Astrocyte (in vitro differentiated cells and primary cell): ENCODE data around the gene ZFR2. TPM values are rescaled to one million over a fixed set of nuclear protein-coding genes. Genes with fewer than 3 reads are reported as not detected.
"Not testable (repeated sequence)": the region's sequence is repeated elsewhere in the genome, so short reads cannot be mapped to it uniquely, and the experiment has no call there.

Experiments used
- DNase-seq: peaks from one replicate; pipeline ENCODE4 v3.0.0-alpha.2; 2010; ENCODE audit warnings: low read depth
- FAIRE-seq: peaks from 2 replicates; lab custom pipeline; 2011; peaks lifted over from hg19 to GRCh38; lab: Jason Lieb, UNC
- H2AFZ ChIP-seq: 2 replicates; pipeline ENCODE4 v1.6.0; 2012; ENCODE audit warnings: low read depth, low read length, inconsistent platforms
- H3K27ac ChIP-seq: 2 replicates; pipeline ENCODE4 v1.5.1; 2011; ENCODE audit warnings: low read depth, low read length, inconsistent platforms
- H3K27me3 ChIP-seq: 2 replicates; pipeline ENCODE4 v1.6.0; 2011; ENCODE audit warnings: low read length, inconsistent platforms; ENCODE audit not compliant: insufficient read depth
- H3K36me3 ChIP-seq: 2 replicates; pipeline ENCODE4 v1.5.1; 2011; ENCODE audit warnings: low read length, inconsistent platforms; ENCODE audit not compliant: insufficient read depth
- H3K4me1 ChIP-seq: 2 replicates; pipeline ENCODE4 v1.5.1; 2011; ENCODE audit warnings: low read length, inconsistent platforms; ENCODE audit not compliant: insufficient read depth
- H3K4me2 ChIP-seq: 2 replicates; pipeline ENCODE4 v1.6.0; 2012; ENCODE audit warnings: low read length, inconsistent platforms
- H3K4me3 ChIP-seq: 2 replicates; pipeline ENCODE4 v1.5.1; 2011; ENCODE audit warnings: low read depth, mild to moderate bottlenecking, low read length, inconsistent platforms; ENCODE audit not compliant: insufficient read depth
- H3K79me2 ChIP-seq: 2 replicates; pipeline ENCODE4 v1.6.0; 2012; ENCODE audit warnings: mild to moderate bottlenecking, low read length, inconsistent platforms; ENCODE audit not compliant: insufficient read depth
- H3K9ac ChIP-seq: 2 replicates; pipeline ENCODE4 v1.6.0; 2012; ENCODE audit warnings: mild to moderate bottlenecking, low read length, inconsistent platforms
- H3K9me3 ChIP-seq: 2 replicates; pipeline ENCODE4 v1.5.1; 2012; ENCODE audit warnings: low read depth, mild to moderate bottlenecking, low read length, inconsistent platforms; ENCODE audit not compliant: insufficient read depth
- H4K20me1 ChIP-seq: 2 replicates; pipeline ENCODE4 v1.6.0; 2012; ENCODE audit warnings: low read length, inconsistent platforms; ENCODE audit not compliant: insufficient read depth
- H3K27ac Mint-ChIP-seq: one replicate; pipeline ENCODE4 v1.8.0; 2021; ENCODE audit warnings: mild to moderate bottlenecking, mixed read lengths; ENCODE audit not compliant: unreplicated experiment
- H3K27me3 Mint-ChIP-seq: one replicate; pipeline ENCODE4 v1.8.0; 2021; ENCODE audit warnings: low read depth, mixed read lengths; ENCODE audit not compliant: unreplicated experiment
- H3K36me3 Mint-ChIP-seq: one replicate; pipeline ENCODE4 v1.8.0; 2021; ENCODE audit warnings: low read depth, mixed read lengths; ENCODE audit not compliant: unreplicated experiment
- H3K4me1 Mint-ChIP-seq: one replicate; pipeline ENCODE4 v1.8.0; 2021; ENCODE audit warnings: low read depth, mixed read lengths; ENCODE audit not compliant: unreplicated experiment
- H3K4me3 Mint-ChIP-seq: one replicate; pipeline ENCODE4 v1.8.0; 2021; ENCODE audit warnings: mild to moderate bottlenecking, moderate library complexity, mixed read lengths; ENCODE audit not compliant: unreplicated experiment
- H3K9me3 Mint-ChIP-seq: one replicate; pipeline ENCODE4 v1.8.0; 2021; ENCODE audit warnings: mild to moderate bottlenecking, mixed read lengths; ENCODE audit not compliant: unreplicated experiment
- CTCF ChIP-seq: IDR thresholded peaks from 2 replicates; pipeline ENCODE4 v1.5.1; 2011; ENCODE audit warnings: low read depth, mild to moderate bottlenecking, inconsistent platforms, low read length, moderate library complexity; ENCODE audit not compliant: insufficient read depth
- EZH2 ChIP-seq: IDR thresholded peaks from 2 replicates; pipeline ENCODE4 v1.6.1; 2012; ENCODE audit warnings: mild to moderate bottlenecking, low read length, inconsistent platforms; ENCODE audit not compliant: insufficient read depth
- total RNA-seq: library from RNA; stranded (reverse); gene quantifications from 2 replicates; pipeline ENCODE4 v1.2.1, GENCODE V29; 2021

ZFR2 gene
- total RNA-seq, 1 donor from 2014 or later, result 2.0 TPM

DNA sequence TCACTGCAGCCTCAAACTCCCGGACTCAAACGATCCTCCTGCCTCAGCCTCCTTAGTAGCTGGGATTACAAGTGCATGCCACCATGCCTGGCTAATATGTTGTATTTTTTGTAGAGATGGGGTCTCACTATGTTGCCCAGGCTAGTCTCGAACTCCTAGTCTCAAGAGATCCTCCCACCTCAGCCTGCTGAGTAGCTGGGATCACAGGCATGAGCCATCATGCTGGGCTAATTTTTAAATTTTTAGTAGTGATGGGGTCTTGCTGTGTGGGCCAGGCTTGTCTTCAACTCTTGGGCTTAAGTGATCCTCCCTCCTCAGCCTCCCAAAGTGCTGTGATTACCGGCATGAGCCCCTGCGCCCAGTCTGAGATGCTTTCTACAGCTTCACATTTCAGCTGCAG lies 26.9 kb upstream of the ZFR2 start:
- no peak for DNase-seq
- no peak for TF ChIP-seq CTCF
- no peak for TF ChIP-seq EZH2
- Histone ChIP-seq H3K27me3 (no peaks in the 10 kb centered on the region), H3K4me3 (no peak overlapping the region), H3K79me2 (no peaks in the 10 kb centered on the region), H3K9ac (no peak overlapping the region), H3K27ac (no peak overlapping the region), H3K4me2 (no peak overlapping the region), H3K9me3 (no peaks in the 10 kb centered on the region), H3K36me3 (no peaks in the 10 kb centered on the region), H4K20me1 (no peaks in the 10 kb centered on the region), H3K4me1 (no peaks in the 10 kb centered on the region), H2AFZ (no peak overlapping the region)
- Mint-ChIP-seq H3K27me3 (peaks cover 3% of the 10 kb centered on the region), H3K9me3 (no peaks in the 10 kb centered on the region), H3K4me3 (no peak overlapping the region), H3K4me1 (no peaks in the 10 kb centered on the region), H3K36me3 (no peaks in the 10 kb centered on the region), H3K27ac (no peak overlapping the region)
- no peak for FAIRE-seq

GRCh38 chr19:3894959-3895358 lies 26.1 kb upstream of the ZFR2 start:
- not testable (repeated sequence) for DNase-seq, H3K4me1 ChIP-seq, H3K4me2 ChIP-seq, H3K36me3 ChIP-seq, H3K27ac ChIP-seq, H3K4me3 Mint-ChIP-seq, H4K20me1 ChIP-seq, H2AFZ ChIP-seq, FAIRE-seq, H3K36me3 Mint-ChIP-seq, H3K4me1 Mint-ChIP-seq, H3K9me3 ChIP-seq, H3K79me2 ChIP-seq, H3K27me3 ChIP-seq, H3K27ac Mint-ChIP-seq, H3K9me3 Mint-ChIP-seq, H3K4me3 ChIP-seq, H3K9ac ChIP-seq, H3K27me3 Mint-ChIP-seq

DNA sequence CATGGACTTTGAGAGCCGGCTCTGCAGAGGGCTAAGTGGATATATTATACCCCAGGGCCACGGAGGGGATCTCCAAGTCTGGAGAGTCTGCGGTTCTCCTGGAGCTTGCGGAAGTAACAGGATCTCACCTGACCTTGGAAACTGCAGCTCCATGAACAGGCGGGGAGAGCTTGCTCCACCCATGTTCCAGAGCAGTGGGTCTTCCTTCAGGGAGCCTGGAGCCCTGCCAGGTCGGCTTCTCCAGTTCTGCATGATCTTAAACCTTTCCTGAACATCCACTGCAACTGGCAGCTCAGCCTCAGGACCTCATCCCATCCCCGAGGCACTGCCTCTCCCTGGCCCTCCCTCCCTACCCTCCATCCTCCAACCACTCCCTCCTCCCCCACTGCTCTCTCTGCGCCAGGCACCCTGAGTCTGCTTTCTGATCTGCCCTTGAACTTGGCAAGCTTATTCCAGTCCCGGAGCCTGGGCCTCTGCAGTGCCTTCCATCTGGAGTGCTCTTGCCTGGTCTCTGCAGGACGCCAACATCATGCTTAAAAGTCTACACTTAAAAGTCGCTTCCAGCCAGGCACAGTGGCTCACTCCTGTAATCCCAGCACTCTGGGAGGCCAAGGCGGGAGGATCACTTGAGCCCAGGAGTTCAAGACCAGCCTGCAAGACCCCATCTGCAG lies 24.8 kb upstream of the ZFR2 start:
- Histone ChIP-seq H4K20me1 (no peaks in the 10 kb centered on the region), H3K4me2 (no peak overlapping the region), H3K4me3 (no peak overlapping the region), H3K27me3 (no peaks in the 10 kb centered on the region), H3K27ac (no peak overlapping the region), H3K79me2 (no peaks in the 10 kb centered on the region), H3K36me3 (no peaks in the 10 kb centered on the region), H3K9me3 (no peaks in the 10 kb centered on the region), H3K9ac (no peak overlapping the region), H2AFZ (no peak overlapping the region), H3K4me1 (no peaks in the 10 kb centered on the region)
- no peak for FAIRE-seq
- no peak overlapping the region for H3K4me3 Mint-ChIP-seq
- DNase-seq, result no peak
- TF ChIP-seq CTCF, result no peak
- TF ChIP-seq EZH2, result no peak
- H3K9me3 Mint-ChIP-seq, result no peaks in the 10 kb centered on the region
- no peaks in the 10 kb centered on the region for H3K4me1 Mint-ChIP-seq
- H3K27ac Mint-ChIP-seq, result no peak overlapping the region
- H3K36me3 Mint-ChIP-seq, result no peaks in the 10 kb centered on the region
- peaks cover 3% of the 10 kb centered on the region for H3K27me3 Mint-ChIP-seq
